H1 (cell line): ENCODE data around the gene TSPAN9. TPM values are rescaled to one million over a fixed set of nuclear protein-coding genes. Genes with fewer than 3 reads are reported as not detected.

Experiments
- CEBPB ChIP-seq: IDR thresholded peaks from 2 replicates; pipeline ENCODE4 v1.6.1; 2012; ENCODE audit warnings: low read depth, low read length
- E2F6 ChIP-seq: IDR thresholded peaks from 2 replicates; pipeline ENCODE4 v1.6.1; 2012; ENCODE audit warnings: inconsistent platforms
- NRF1 ChIP-seq: IDR thresholded peaks from 2 replicates; pipeline ENCODE4 v1.6.1; 2011; ENCODE audit warnings: mild to moderate bottlenecking, low read depth, low read length, improper control_type of control experiment
- POLR2AphosphoS5 ChIP-seq: IDR thresholded peaks from 2 replicates; pipeline ENCODE4 v1.6.1; 2011; ENCODE audit warnings: low read depth, low read length
- RXRA ChIP-seq: IDR thresholded peaks from 2 replicates; pipeline ENCODE4 v1.6.1; 2011; ENCODE audit warnings: low read depth, mild to moderate bottlenecking, low read length, moderate library complexity; ENCODE audit not compliant: insufficient read depth
- SP2 ChIP-seq: IDR thresholded peaks from 2 replicates; pipeline ENCODE4 v1.6.1; 2012; ENCODE audit warnings: mild to moderate bottlenecking, low read length, inconsistent platforms
- USF2 ChIP-seq: IDR thresholded peaks from 2 replicates; pipeline ENCODE4 v1.6.1; 2011; ENCODE audit warnings: low read length, improper control_type of control experiment
- polyA plus RNA-seq, 7 experiments: library from polyadenylated mRNA; depleted of rRNA in 3 of 7; stranded (reverse) in 5 of 7; unstranded in 2 of 7; fragments of >200 nt in 5 of 7; fragments of 200-250 nt in 2 of 7; gene quantifications; 1 replicate in 5 of 7; 2 replicates in 1 of 7; 4 replicates in 1 of 7; pipeline versions ENCODE4 v1.2.1 to v1.2.3, GENCODE V29; 2011 to 2013; ENCODE audit warnings: missing spikeins in 2 of 7, mixed read lengths in 2 of 7
- total RNA-seq: library from RNA; stranded (reverse); fragmentation: NEBNext Ultra II Directional; extraction: Animal tissue kit (Norgen Biotek cat#: 25700); gene quantifications from 2 replicates; pipeline ENCODE4 v1.2.1, GENCODE V29; 2021

TSPAN9 gene
- total and polyA plus RNA-seq, 2 of the 8 experiments (the other 6 are each of a cell fraction or from before 2014, with no cell fraction given), result 11.5 to 29.1 TPM

GRCh38 chr12:3034067-3034750 lies 43.0 kb upstream of the TSPAN9 start (continued):
- TF ChIP-seq RXRA, result no peak
- 0 out of 2 replicates have a peak, but pooled peaks have one; percentile 28 for TF ChIP-seq CEBPB
- no peak for TF ChIP-seq SP2
- TF ChIP-seq E2F6, result no peak
- 0 out of 2 replicates have a peak, but pooled peaks have one; percentile 6 for TF ChIP-seq USF2
- TF ChIP-seq POLR2AphosphoS5, result no peak
- TF ChIP-seq NRF1, result no peak
